HFF-Myc (cell line): ENCODE results near the gene ZNF521.

Experiments used
- DNase-seq: peaks from one replicate; pipeline ENCODE4 v3.0.0-alpha.2; 2011; ENCODE audit warnings: low read depth; ENCODE audit errors: extremely low read depth
- H3K4me3 ChIP-seq: replicated peaks from 2 replicates; pipeline ENCODE4 v1.5.1; 2011; ENCODE audit warnings: low read depth, mild to moderate bottlenecking, control low read depth, low read length
- TF ChIP-seq, protein P1 (sequence below): IDR thresholded peaks from 2 replicates; pipeline ENCODE4 v1.5.1; 2012; ENCODE audit warnings: mild to moderate bottlenecking, low read depth, low read length, control low read depth; ENCODE audit errors: missing control alignments

The ZNF521 gene

DNA sequence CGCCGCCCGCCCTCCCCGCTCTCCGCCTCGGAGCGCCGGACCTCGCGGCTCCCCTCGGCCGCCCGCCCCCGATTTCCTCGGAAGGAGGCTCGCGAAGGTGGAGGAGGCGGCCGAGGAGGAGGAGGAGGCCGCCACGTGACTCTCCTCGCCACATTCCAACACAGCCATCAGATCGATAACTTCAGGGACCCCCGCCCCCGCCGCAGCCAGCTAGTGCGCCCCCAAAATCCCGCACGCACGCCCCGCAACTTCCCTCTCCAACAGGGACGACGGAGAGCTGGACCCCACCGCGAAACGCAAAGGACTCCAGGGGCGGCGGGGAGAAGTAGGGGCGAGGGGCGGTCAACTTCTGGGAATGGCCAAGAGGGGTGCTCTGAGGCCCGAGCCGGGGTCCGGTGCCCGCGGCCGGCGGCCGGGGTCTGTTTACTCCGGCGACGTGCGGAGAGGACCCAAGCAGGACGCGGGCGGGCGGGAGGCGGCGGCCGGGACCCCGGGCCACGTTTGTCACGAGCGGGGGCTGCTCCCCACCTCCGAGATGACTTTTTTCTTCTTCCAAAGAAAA lies 2.0 kb downstream of the ZNF521 start:
- H3K4me3 ChIP-seq = peak overlapping the region; percentile 90
- DNase-seq = no peak
- TF ChIP-seq, protein P1, sequence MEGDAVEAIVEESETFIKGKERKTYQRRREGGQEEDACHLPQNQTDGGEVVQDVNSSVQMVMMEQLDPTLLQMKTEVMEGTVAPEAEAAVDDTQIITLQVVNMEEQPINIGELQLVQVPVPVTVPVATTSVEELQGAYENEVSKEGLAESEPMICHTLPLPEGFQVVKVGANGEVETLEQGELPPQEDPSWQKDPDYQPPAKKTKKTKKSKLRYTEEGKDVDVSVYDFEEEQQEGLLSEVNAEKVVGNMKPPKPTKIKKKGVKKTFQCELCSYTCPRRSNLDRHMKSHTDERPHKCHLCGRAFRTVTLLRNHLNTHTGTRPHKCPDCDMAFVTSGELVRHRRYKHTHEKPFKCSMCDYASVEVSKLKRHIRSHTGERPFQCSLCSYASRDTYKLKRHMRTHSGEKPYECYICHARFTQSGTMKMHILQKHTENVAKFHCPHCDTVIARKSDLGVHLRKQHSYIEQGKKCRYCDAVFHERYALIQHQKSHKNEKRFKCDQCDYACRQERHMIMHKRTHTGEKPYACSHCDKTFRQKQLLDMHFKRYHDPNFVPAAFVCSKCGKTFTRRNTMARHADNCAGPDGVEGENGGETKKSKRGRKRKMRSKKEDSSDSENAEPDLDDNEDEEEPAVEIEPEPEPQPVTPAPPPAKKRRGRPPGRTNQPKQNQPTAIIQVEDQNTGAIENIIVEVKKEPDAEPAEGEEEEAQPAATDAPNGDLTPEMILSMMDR = no peak

DNA sequence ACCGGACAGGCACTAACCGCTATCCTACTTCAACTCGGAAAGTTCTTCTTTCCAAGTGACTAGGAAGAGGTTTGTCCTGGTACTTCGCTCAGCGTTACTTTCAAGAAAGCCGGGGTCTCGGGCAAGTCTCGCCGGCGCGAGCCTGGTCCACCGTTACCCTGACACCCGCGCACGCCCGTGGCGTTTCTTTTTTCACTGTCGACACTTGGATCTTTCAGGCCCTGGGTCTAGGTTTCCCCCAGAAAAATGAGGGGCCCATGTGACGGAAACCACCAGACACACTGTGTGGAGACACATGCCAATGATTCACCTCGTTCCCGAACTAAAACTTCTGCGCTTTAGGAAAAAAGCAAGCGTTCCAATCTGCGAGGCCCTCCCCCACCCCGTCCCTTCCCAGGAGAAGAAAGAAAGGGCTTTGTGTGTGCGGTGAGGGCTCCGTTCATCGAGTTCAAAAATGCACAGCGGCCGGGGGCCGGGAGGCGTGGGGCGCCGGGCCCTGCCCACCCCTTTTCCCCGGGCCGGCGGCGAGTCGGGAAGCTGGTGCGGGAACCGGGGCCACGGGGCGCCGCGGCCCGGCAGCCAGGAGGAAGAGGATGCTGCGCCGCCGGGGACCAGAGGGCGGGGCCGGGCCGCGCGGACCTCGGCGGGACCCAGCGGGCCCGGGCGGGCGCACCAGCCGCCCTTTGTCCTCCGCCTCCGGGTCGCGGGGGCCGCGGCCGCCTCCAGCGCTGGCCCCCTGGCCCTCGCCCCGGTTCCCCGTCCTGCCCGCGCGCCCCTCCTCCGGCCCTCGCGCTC lies 2.6 kb downstream of the ZNF521 start:
- peak; percentile 41 for DNase-seq
- TF ChIP-seq, protein P1 = no peak

DNA sequence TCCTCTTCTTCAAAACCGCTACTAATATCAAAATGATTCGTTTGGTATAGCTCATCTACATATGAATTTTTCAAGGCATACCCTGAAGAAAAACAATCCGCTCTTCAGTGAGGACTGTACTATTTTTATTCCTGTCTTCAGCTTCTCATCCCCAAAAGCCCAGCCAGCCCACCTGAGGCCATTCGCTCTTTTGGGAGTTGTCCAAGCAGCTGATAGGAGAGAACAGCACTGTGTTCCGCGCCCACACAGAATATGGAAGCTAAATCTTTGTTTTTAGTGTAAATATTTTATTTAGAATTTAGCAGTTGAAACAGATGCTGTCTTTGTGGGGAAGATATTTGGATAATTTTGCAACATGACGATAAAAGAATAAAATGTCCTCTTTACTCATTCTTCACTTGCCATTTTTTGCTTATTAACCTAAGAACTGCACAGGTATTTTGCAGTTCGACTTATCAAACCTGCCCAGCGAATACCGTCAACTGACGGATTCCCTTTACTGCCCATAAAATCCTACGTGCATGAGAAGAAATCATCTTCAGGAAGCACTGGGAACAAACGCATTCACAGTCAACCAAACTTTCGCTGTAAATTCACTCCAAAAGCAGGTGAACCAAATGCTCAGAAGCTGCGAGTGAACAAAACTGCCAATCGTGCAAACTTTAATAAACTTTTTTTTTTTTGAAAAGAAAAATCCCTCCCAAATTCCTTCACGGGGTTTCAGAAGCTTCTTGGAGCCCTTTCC lies 3.4 kb downstream of the ZNF521 start:
- no peak for DNase-seq
- TF ChIP-seq, protein P1 = no peak
- peak overlapping the region; percentile 90 for H3K4me3 ChIP-seq

More for the DNA sequence above, 2.6 kb downstream of the ZNF521 start:
- H3K4me3 ChIP-seq = peak overlapping the region; percentile 90

DNA sequence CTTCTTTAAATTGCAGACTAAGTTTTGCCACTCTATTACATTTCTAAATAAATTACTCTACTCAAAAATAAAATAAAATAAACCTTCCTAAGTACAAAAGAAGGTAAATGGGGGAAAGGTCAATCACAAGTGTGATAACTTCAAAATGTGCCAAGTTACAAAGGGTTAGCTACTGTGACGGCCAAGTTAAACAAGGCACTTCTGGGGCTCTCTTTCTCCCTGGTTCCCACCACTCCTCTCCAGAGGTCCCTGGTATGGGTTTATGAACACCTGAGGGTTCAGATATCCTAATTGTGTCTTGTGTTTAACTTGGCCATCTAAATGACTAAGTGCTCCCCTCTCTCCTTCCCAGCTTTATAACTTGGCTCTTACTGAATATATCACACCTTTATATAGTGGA lies 5.4 kb downstream of the ZNF521 start:
- no peak for DNase-seq
- no peak overlapping the region for H3K4me3 ChIP-seq
- TF ChIP-seq, protein P1 = no peak

DNA sequence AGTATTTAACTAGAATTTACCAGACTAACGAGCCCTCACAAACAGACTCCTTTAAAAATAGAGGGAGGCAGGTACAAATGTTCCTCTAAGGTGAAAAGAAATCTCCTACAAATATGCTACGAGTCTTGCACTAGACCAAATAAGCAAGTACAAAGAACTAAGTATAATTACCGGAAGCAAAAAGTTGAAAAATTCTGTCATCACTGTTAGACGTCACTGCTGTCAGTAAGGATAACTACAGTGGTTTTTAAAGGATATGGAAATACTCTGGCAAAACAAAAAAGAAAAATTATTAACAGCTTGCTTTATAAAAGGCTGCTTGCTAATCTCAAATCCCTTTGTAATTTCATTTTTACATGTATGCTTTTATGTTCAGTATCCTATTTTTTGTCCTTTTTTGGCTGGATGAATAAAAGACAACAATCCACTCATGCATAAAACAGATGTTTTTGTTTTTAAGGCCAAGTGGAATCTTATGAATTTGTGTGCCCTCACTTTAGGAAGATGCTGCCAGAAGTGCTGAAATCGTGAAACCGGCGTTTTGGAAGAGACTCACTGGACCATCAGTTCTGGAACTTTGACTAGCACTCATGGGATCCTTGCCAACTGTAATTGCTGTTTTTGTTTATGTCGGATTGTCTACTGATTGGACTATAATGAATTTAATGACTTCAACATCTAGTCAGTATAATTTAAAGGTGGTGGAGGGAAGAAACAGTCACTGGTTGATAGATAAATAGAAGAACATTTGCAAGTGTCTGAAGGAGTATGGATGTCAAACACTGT lies 6.7 kb downstream of the ZNF521 start:
- peak; percentile 42 for DNase-seq
- TF ChIP-seq, protein P1 = no peak

DNA sequence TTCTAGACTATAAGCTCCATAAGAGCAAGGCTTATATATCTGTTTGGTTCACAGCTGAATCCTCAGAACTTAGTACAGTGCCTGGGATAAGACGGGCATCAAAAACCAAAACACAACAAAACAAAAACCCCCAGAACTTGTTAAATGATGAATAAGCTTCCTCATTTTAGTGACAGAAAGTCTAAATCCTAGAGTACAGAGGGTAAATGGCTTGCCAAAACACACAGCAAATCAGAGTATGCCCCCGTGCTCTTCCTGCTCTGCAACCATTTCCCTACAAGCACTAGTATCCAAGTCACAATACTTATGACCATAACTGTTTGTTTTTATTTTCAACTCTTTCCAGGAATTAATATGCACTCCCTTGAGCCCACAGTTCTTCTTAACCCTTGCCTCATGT lies 10.1 kb downstream of the ZNF521 start:
- TF ChIP-seq, protein P1 = no peak
- H3K4me3 ChIP-seq = no peak overlapping the region
- no peak for DNase-seq

More for the DNA sequence above, 6.7 kb downstream of the ZNF521 start:
- no peak overlapping the region for H3K4me3 ChIP-seq
